OCI-LY1 (cell line): ENCODE results near the gene SCP2D1.

ENCODE experiments used
- H2AFZ ChIP-seq: fragments of 200-600 bp; sonication (generic), shearing (Covaris generic); 2 replicates; pipeline ENCODE4 v1.6.0; 2014; ENCODE audit warnings: antibody characterized with exemption, mild to moderate bottlenecking, low read length
- H3F3A ChIP-seq: fragments of 200-600 bp; sonication (generic), shearing (Covaris generic); 2 replicates; pipeline ENCODE4 v1.6.0; 2014; ENCODE audit warnings: mild to moderate bottlenecking, antibody characterized with exemption, low read length, moderate library complexity; ENCODE audit not compliant: insufficient read depth
- H3K27ac ChIP-seq: fragments of 200-600 bp; sonication (generic); 2 replicates; pipeline ENCODE4 v1.5.1; 2014; ENCODE audit warnings: low read length, mixed run types, mild to moderate bottlenecking, low read depth; ENCODE audit not compliant: poor library complexity, severe bottlenecking
- H3K27me3 ChIP-seq: fragments of 200-600 bp; sonication (generic); 2 replicates; pipeline ENCODE4 v1.6.0; 2014; ENCODE audit warnings: antibody characterized with exemption, mild to moderate bottlenecking, low read length, moderate library complexity; ENCODE audit not compliant: insufficient read depth
- H3K36me3 ChIP-seq: fragments of 200-600 bp; sonication (generic); 2 replicates; pipeline ENCODE4 v1.6.1; 2014; ENCODE audit warnings: mild to moderate bottlenecking, antibody characterized with exemption, low read length, moderate library complexity, mixed read lengths; ENCODE audit not compliant: insufficient read depth
- H3K4me1 ChIP-seq: fragments of 200-600 bp; sonication (generic); 2 replicates; pipeline ENCODE4 v1.5.1; 2014; ENCODE audit warnings: mild to moderate bottlenecking, low read length, moderate library complexity; ENCODE audit not compliant: insufficient read depth, severe bottlenecking
- H3K4me2 ChIP-seq: fragments of 200-600 bp; sonication (generic), shearing (Covaris generic); 2 replicates; pipeline ENCODE4 v1.6.1; 2014; ENCODE audit warnings: low read length
- H3K4me3 ChIP-seq: fragments of 200-600 bp; sonication (generic); 2 replicates; pipeline ENCODE4 v1.5.1; 2014; ENCODE audit warnings: low read length, low read depth, mild to moderate bottlenecking, mixed read lengths; ENCODE audit not compliant: poor library complexity, severe bottlenecking
- H3K79me2 ChIP-seq: fragments of 200-600 bp; shearing (Covaris generic); 2 replicates; pipeline ENCODE4 v1.6.1; 2016; ENCODE audit warnings: mixed run types, low read length, mixed read lengths; ENCODE audit not compliant: insufficient read depth
- H3K9ac ChIP-seq: fragments of 200-600 bp; sonication (generic), shearing (Covaris generic); 2 replicates; pipeline ENCODE4 v1.6.1; 2014; ENCODE audit warnings: mild to moderate bottlenecking, low read length, mixed read lengths
- H3K9me2 ChIP-seq: fragments of 200-600 bp; sonication (generic), shearing (Covaris generic); 2 replicates; pipeline ENCODE4 v1.6.1; 2014; ENCODE audit warnings: low read depth, mild to moderate bottlenecking, low read length, mixed read lengths
- H3K9me3 ChIP-seq: fragments of 200-600 bp; shearing (Covaris generic); 2 replicates; pipeline ENCODE4 v1.6.1; 2014; ENCODE audit warnings: low read length, mixed read lengths
- H4K20me1 ChIP-seq: fragments of 200-600 bp; sonication (generic), shearing (Covaris generic); 2 replicates; pipeline ENCODE4 v1.6.0; 2016; ENCODE audit warnings: mild to moderate bottlenecking, low read length; ENCODE audit not compliant: insufficient read depth
- CTCF ChIP-seq: fragments of 200-600 bp; sonication (generic), shearing (Covaris generic); IDR thresholded peaks from 2 replicates; pipeline ENCODE4 v1.5.1; 2017; ENCODE audit warnings: mild to moderate bottlenecking, antibody characterized with exemption, low read length, moderate library complexity, mixed read lengths
- EZH2 ChIP-seq: fragments of 200-600 bp; sonication (generic), shearing (Covaris generic); IDR thresholded peaks from 2 replicates; pipeline ENCODE4 v1.8.0; 2017; ENCODE audit warnings: borderline replicate concordance, mixed run types, mild to moderate bottlenecking, antibody characterized with exemption, low read length, moderate library complexity, mixed read lengths

The SCP2D1 gene

DNA sequence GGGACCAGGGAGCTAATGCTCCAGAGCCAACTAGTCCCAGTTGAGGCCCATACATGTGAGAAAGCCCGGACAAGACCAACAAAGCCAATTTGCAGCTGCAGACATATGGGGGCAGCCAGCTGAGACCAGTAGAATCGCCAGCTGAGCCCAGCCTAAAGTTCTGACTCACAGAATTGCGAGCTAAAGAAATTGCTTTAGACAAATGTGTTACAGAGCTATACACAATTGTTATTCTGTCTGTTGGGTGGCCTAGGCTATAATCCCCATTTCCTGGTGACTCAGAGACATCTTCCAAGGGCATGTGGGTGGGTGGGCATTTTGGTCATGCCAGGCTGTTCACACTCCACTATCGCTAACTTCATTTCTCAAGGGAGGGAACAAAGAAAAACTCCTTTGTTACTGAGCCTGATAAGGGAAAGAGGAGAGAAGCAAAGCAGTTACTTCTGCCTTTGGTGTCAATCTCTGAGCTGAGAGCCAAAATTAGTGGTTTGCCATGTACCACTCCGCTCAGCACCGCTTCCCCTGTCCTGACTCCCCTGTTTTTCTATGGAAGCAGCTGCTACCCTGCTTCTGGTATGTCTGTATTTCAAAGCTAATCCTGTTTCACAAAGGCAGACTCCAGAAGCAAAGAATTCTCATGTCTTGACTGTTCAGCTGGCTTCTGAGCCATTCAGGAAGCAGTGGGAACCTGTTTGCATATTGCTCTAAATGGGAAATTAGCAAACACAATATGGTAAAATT lies 26.1 kb downstream of the SCP2D1 start:
- Histone ChIP-seq H3K79me2 (no peaks in the 10 kb centered on the region), H3K27me3 (no peaks in the 10 kb centered on the region), H3K4me1 (no peaks in the 10 kb centered on the region), H3K4me3 (no peak overlapping the region), H3K9ac (no peak overlapping the region), H3K9me2 (no peaks in the 10 kb centered on the region), H3K4me2 (no peak overlapping the region), H3K9me3 (no peaks in the 10 kb centered on the region), H2AFZ (no peak overlapping the region), H3K27ac (no peak overlapping the region), H4K20me1 (no peaks in the 10 kb centered on the region), H3K36me3 (no peaks in the 10 kb centered on the region), H3F3A (no peaks in the 10 kb centered on the region)
- TF ChIP-seq EZH2 (no peak), CTCF (no peak)

DNA sequence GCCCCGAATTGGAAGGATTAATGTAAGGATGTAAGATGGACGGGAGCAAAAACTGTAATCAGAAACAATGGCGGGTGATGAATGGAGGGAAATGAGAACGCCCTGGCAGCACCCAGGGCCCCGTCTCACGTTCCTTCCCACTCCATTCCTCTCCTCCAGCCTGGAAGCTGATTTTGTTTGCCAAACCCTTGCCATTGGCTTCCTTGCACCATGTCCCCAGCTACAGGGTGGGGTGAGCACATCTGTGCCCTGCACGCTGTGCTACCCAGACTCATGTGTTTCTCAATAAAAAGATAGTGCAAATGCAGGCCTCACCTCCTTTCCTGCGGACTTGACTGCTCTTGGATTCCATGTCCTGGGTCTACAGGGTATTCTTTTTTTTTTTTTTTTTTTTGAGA lies 26.7 kb downstream of the SCP2D1 start:
- no peak for TF ChIP-seq EZH2
- no peak for TF ChIP-seq CTCF
- no peak overlapping the region for H3K27ac ChIP-seq
- no peaks in the 10 kb centered on the region for H4K20me1 ChIP-seq
- no peaks in the 10 kb centered on the region for H3K9me3 ChIP-seq
- H3K79me2 ChIP-seq: no peaks in the 10 kb centered on the region
- H3K4me3 ChIP-seq: no peak overlapping the region
- H3K4me1 ChIP-seq: no peaks in the 10 kb centered on the region
- H3K9ac ChIP-seq: no peak overlapping the region
- no peaks in the 10 kb centered on the region for H3F3A ChIP-seq
- H3K36me3 ChIP-seq: no peaks in the 10 kb centered on the region
- H2AFZ ChIP-seq: no peak overlapping the region
- no peaks in the 10 kb centered on the region for H3K27me3 ChIP-seq
- no peaks in the 10 kb centered on the region for H3K9me2 ChIP-seq
- no peak overlapping the region for H3K4me2 ChIP-seq

GRCh38 chr20:18845017-18845416 lies 31.4 kb downstream of the SCP2D1 start:
- no peak overlapping the region for H3K4me3 ChIP-seq
- TF ChIP-seq CTCF: no peak
- TF ChIP-seq EZH2: no peak
- H3K9me3 ChIP-seq: no peaks in the 10 kb centered on the region
- H2AFZ ChIP-seq: no peak overlapping the region
- no peak overlapping the region for H3K9ac ChIP-seq
- no peaks in the 10 kb centered on the region for H3K36me3 ChIP-seq
- no peaks in the 10 kb centered on the region for H3K27me3 ChIP-seq
- no peak overlapping the region for H3K27ac ChIP-seq
- H3K9me2 ChIP-seq: no peaks in the 10 kb centered on the region
- H3K4me2 ChIP-seq: no peak overlapping the region
- H3K4me1 ChIP-seq: no peaks in the 10 kb centered on the region
- no peaks in the 10 kb centered on the region for H4K20me1 ChIP-seq
- H3K79me2 ChIP-seq: no peaks in the 10 kb centered on the region
- H3F3A ChIP-seq: no peaks in the 10 kb centered on the region
